ENCODE results near the gene TM4SF5.

TM4SF5 gene

GRCh38 chr17:4748686-4749085 lies 23.0 kb upstream of the TM4SF5 start:
- no peak for DNase-seq

GRCh38 chr17:4750606-4751005 lies 21.1 kb upstream of the TM4SF5 start:
- no peak for DNase-seq

DNA sequence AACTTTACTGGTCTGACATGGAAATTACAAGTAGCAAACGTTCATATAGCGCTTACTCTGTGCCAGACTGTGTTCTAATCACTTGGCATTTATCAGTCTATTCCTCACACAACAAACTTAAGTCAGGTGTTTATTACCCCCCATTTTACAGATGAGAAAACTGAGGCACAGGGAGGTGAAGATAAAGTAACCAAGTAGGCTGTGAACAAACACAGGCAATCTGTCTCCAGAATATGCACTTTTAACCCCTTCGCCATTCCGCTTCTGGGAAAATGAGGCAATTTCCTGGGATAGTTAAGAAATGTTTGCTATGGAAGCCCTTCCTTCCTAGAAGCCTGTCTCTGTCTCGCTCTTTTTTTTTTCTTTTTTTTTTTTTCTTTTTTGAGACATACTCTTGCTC lies 19.8 kb upstream of the TM4SF5 start:
- DNase-seq, result no peak

- DNase-seq, result no peak
Measured at GRCh38 chr17:4753392-4753791, 18.3 kb upstream of the TM4SF5 start.

DNA sequence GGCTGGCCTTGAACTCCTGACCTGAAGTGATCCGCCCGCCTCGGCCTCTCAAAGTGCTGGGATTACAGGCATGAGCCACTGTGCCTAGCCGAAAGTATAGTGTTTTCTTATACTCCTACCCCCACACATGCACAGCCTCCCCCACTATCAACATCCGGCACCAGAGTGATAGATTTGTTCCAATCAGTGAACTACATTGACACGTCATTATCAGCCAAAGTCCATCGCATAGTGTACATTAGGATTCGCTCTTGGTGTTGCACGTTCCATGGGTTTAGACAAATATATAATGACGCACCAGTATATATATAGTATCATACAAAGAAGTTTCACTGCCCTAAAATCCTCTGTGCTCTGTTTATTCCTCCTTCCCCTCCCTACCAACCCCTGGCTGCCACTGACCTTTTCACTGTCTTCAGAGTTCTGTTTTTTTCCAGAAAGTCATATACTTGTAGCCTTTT lies 11.9 kb upstream of the TM4SF5 start:
- no peak for DNase-seq

GRCh38 chr17:4764595-4764994 lies 7.1 kb upstream of the TM4SF5 start:
- no peak for DNase-seq

GRCh38 chr17:4766201-4766600 lies 5.5 kb upstream of the TM4SF5 start:
- DNase-seq, result no peak

DNA sequence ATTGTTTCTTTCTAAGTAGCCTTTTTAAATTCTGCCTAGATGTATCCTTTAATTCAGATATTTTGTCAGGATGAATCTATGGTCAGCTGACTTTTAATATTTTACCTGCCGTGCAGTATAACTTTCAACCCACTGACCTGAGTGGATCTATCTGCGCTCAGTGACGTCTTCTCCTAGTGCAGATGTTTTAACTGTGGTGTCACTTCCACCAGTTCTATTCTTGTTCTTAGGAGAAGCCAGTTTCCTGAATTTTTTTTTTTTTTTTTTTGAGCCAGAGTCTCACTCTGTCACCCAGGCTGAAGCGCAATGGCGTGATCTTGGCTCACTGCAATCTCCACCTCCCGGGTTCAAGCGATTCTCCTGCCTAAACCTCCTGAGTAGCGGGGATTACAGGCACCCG lies 5.0 kb upstream of the TM4SF5 start:
- no peak for DNase-seq

DNA sequence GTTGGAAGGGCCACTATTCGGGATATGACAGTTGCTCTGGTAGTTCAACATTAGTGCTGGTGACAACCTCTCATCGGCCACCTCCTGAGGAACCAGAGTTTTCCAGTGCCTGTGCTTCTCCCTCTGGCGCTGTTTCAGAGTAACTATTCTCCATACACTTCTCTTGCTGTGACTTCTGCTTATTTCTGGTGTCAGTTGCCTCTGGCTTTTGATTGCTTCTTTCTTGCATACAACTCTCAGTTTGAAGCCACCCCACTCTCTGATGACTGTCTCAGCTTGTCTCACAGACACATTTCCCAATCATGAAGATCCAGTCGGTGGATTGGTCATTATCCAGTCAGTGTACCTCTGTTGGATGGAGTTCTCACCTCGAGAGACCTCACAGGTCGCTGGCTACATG lies 3.4 kb upstream of the TM4SF5 start:
- DNase-seq, result no peak

DNA sequence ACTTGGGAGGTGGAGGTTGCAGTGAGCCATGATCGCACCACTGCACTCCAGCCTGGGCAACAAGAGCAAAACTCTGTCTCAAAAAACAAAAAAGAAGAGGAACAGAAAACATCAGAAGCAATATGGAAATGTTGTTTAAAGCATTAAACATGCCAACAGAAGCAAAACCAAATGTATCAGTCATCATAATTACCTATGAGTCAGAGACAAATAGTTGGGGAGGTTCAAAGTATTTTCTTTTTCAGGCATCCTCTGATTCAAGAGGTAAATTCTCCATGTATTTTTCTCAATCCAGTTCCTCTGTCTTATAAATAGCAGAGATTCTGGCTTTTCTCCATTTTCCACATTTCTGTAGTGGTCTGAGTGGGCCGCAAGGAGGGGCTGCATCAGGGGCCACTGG lies 2.1 kb upstream of the TM4SF5 start:
- no peak for DNase-seq

- no peak for DNase-seq
Measured at GRCh38 chr17:4772235-4772613, 538 bp downstream of the TM4SF5 start.

- peak; percentile 67 for DNase-seq
Measured at GRCh38 chr17:4777969-4778760, 6.5 kb downstream of the TM4SF5 start.

DNA sequence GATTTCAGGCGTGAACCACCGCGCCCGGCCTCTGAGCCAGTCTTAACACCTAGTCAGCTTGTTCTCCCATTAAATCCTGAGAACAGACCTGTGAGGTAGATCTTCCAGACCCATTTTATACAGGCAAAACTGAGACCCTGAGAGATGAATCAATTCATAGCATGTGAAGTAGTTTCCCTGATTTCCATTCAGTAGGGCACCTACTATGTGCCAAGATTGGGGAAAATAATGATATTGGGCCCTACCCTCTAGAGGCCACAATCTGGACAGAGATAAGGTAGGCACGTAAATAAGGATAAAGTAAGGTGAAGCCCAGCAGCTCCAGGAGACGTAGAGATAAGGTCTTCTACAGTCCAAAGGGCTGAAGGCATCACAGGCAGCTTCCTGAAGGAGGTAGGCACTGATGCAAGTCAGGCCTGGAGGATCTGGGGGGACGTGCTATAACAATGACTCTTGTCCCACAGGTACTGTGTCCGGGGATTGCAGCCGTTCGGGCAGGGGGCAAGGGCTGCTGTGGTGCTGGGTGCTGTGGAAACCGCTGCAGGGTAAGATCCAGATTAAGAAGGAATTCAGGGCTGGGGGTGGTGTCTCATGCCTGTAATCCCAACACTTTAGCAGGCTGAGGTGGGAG lies 8.8 kb downstream of the TM4SF5 start:
- DNase-seq, result no peak

GRCh38 chr17:4782652-4783051 lies 11.0 kb downstream of the TM4SF5 start:
- no peak for DNase-seq

DNA sequence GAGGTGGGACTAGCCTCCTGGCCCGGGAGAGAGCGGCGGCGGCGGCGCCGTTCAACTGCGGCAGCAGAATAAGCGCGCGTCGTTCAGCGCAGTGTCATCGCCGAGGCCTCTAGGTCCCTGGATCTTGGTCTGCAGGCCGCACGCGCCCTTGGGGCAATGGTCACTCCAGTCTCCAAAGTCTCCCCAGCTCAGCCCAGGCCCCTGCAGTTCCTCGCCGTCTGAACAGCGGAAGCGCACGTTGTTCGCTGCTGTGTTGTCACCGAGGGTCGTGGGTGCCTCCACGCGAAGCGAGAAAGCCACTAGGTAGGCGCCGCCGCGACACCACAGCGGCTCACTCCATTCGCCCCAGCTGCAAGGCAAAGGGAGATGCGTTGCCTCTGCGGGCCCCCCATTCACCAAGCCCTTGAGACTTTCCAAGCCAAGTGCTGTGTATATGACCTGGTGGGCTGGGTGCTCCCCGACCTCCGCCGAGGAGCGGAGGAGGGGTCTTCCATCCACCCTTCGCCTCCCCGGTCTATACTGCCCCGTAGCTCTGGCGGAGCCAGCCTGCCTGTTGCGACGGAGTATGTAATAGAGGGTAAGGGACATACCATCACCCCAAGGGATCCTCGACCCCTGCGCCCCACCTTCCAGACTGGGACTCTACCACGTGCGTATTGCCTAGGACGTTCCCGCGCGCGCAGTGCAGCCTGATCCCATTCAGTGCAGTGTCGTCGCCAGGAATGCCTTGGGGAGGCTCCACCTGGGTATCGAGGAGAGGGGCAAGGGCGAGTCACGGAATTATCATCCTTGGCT lies 13.8 kb downstream of the TM4SF5 start:
- DNase-seq, result no peak

- no peak for DNase-seq
Measured at GRCh38 chr17:4786106-4786511, 14.4 kb downstream of the TM4SF5 start, which contains the start of gene VMO1. TSS of gene VMO1 (minus strand) at chr17:4786364. CDS start at chr17:4786352, 12 bp downstream.

GRCh38 chr17:4786516-4786915 lies 14.8 kb downstream of the TM4SF5 start:
- no peak for DNase-seq

DNA sequence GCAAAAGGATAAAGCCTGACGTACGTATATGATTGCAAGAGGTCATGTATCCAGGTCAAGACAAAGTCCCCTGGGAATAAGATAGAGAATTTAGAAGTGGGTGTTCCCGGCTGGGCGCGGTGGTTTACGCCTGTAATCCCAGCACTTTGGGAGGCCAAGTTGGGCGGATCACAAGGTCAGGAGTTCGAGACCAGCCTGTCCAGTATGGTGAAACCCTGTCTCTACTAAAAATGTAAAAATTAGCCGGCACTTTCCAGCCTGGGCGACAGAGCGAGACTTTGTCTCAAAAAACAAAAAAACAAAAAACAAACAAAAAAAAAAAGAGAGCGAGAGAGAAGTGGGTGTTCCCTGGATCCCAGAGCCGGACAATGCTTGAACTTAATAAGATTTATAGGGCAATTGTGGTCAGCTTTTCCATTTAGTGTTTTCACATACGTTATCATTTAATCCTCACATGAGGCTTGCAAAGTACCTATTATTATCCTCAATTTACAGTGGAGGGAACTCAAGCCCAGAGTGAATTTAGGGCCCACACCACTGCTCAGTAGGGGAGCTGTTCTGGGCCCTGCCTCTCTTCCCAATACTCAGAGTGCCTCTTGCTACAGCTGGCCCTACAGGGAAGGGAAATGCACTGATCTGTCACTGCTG lies 16.6 kb downstream of the TM4SF5 start:
- no peak for DNase-seq

DNA sequence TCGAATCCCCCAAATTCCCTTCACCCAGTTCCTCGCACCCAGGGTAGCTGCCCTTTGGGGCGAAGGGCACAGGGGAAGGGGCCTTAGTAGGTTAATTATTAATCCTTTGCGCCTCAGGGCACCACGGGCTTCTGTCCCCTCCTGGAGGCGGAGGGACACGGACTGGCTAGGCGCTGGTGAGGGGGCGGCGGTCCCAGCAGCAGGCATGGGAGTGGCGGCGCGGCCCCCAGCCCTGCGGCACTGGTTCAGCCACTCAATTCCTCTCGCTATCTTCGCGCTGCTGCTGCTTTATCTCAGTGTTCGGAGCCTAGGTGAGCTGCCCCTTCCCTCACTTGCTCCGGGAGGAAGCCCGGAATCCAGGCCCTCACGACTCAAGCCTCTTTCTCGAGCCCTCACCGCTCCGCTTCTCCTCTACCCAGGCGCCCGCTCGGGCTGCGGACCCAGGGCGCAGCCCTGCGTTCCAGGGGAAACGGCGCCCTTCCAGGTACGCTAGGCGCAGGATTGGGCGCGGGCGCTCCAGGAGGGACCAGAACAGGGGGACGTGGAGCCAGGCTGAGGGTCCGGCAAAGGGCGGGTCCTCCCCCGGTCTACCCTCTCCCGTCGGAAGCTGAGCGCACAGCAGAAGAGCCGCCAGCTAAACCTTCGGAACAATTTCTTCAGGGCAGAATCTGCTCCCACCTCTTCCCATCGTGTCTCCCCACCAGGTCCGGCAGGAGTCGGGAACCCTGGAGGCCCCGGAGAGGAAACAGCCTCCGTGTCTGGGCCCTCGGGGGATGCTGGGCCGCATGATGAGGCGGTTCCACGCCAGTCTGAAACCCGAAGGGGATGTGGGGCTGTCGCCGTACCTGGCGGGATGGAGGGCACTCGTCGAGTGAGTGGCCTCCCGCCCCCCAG lies 17.4 kb downstream of the TM4SF5 start, which contains the start of gene GLTPD2:
GLTPD2 (plus strand) TSS at position 158 of the 894 bp plus-strand sequence; CDS start at position 206, 48 bp downstream.
- DNase-seq, result peak; percentile 76

- DNase-seq, result no peak
Measured at GRCh38 chr17:4789701-4789950, 17.9 kb downstream of the TM4SF5 start.

GRCh38 chr17:4789951-4790704 lies 18.4 kb downstream of the TM4SF5 start:
- DNase-seq, result peak; percentile 98
